DMS153 treated with DMSO at 0.1 percent for 48 hours (cell line): ENCODE measurements around the gene CNOT2.

Experiments used
- DNase-seq: peaks from one replicate; lab custom pipeline; 2025; ENCODE audit not compliant: unreplicated experiment; lab: John Stamatoyannopoulos, UW

CNOT2 gene

GRCh38 chr12:70251661-70252060 is 8.4 kb downstream of the CNOT2 start:
- no peak for DNase-seq

GRCh38 chr12:70252832-70253231 is 9.6 kb downstream of the CNOT2 start:
- no peak for DNase-seq

GRCh38 chr12:70254225-70254624 is 11.0 kb downstream of the CNOT2 start:
- DNase-seq: no peak

GRCh38 chr12:70254846-70255245 is 11.6 kb downstream of the CNOT2 start:
- no peak for DNase-seq

GRCh38 chr12:70255311-70255710 is 12.1 kb downstream of the CNOT2 start:
- DNase-seq: no peak

- no peak for DNase-seq
These were observed 15.6 kb downstream of the CNOT2 start for GRCh38 chr12:70258605-70259403.

- no peak for DNase-seq
These were observed 17.4 kb downstream of the CNOT2 start for GRCh38 chr12:70260646-70261045.

- DNase-seq: no peak
These were observed 21.0 kb downstream of the CNOT2 start for GRCh38 chr12:70264067-70264867.

- DNase-seq: no peak
These were observed 21.9 kb downstream of the CNOT2 start for GRCh38 chr12:70265132-70265531.

- DNase-seq: no peak
These were observed 24.3 kb downstream of the CNOT2 start for GRCh38 chr12:70267550-70267949.

GRCh38 chr12:70268972-70269371 is 25.7 kb downstream of the CNOT2 start:
- DNase-seq: no peak

GRCh38 chr12:70270108-70270507 is 26.9 kb downstream of the CNOT2 start:
- DNase-seq: no peak

- DNase-seq: no peak
These were observed 27.8 kb downstream of the CNOT2 start for GRCh38 chr12:70271025-70271424.

- no peak for DNase-seq
These were observed 29.3 kb downstream of the CNOT2 start for GRCh38 chr12:70272510-70272909.

- DNase-seq: no peak
These were observed 31.8 kb downstream of the CNOT2 start for GRCh38 chr12:70275045-70275444.

- no peak for DNase-seq
These were observed 34.7 kb downstream of the CNOT2 start for GRCh38 chr12:70277973-70278372.

GRCh38 chr12:70278945-70279344 is 35.7 kb downstream of the CNOT2 start:
- no peak for DNase-seq

GRCh38 chr12:70283232-70283631 is 40.0 kb downstream of the CNOT2 start:
- no peak for DNase-seq

GRCh38 chr12:70288817-70289216 is 45.6 kb downstream of the CNOT2 start:
- DNase-seq: no peak

- no peak for DNase-seq
These were observed 46.9 kb downstream of the CNOT2 start for GRCh38 chr12:70290116-70290515.

- DNase-seq: no peak
These were observed 49.0 kb downstream of the CNOT2 start for GRCh38 chr12:70292017-70292776.
